ENCODE results near the gene TSPY2. TPM values are rescaled to one million over a fixed set of nuclear protein-coding genes. Genes with fewer than 3 reads are reported as not detected.
"Not testable (repeated sequence)": the region's sequence is repeated elsewhere in the genome, so short reads cannot be mapped to it uniquely, and the experiment has no call there.

The TSPY2 gene, protein sequence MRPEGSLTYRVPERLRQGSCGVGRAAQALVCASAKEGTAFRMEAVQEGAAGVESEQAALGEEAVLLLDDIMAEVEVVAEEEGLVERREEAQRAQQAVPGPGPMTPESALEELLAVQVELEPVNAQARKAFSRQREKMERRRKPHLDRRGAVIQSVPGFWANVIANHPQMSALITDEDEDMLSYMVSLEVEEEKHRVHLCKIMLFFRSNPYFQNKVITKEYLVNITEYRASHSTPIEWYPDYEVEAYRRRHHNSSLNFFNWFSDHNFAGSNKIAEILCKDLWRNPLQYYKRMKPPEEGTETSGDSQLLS
- not detected for total RNA-seq

DNA sequence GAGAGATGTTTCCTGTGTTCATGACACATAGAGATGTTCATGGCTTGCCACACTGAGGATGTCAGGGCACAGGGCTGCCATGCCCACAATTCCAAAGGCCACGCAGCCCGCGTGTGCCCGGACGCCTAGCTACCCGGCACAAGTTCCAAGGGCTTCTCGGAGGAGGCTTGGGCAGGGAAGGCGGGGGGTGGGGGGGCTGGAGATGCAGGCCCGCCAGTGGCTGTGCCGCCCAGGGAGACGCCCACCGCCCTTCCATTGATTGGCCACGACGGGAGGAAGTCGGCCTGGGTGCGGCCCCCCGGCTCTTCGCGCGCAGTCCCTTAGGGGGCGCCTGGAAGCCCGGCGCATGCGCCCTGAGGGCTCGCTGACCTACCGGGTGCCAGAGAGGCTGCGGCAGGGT, at the start of gene TSPY2:
TSPY2 (plus strand) TSS at position 301 of the 400 bp plus-strand sequence; CDS start at position 347, 46 bp downstream.
- not testable (repeated sequence) for ATAC-seq; H3K27ac Mint-ChIP-seq; DNase-seq (ENCODE audit: low spot score in 2 of 2); H3K9me3 Mint-ChIP-seq; H3K36me3 Mint-ChIP-seq

- ATAC-seq = not testable (repeated sequence)
Measured at GRCh38 chrY:6209565-6209964, 36.5 kb upstream of the TSPY2 start.

DNA sequence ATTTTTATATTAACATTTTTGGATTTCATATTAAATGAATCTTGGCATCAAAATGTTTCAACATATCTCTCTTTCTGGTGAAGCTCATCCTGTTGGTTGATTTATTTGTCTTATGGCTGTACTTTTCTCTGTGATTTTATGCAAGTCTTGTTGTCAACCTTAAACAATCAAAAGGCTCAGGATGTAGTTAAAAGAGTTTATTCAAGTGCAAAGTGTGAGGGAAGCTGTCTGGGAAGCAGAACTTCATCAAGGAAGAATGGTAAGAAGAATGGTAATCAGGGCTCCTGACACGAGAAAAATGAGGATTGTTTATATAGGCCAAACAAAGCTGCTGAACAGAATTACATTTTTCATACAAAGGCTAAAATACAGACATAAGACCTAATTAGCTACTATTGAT, 29.0 kb upstream of the TSPY2 start:
- DNase-seq (ENCODE audit: low spot score in 2 of 2); H3K36me3 Mint-ChIP-seq; H3K27ac Mint-ChIP-seq; ATAC-seq; H3K9me3 Mint-ChIP-seq: not testable (repeated sequence)

More at GRCh38 chrY:6209565-6209964, 36.5 kb upstream of the TSPY2 start:
- not testable (repeated sequence) for H3K9me3 Mint-ChIP-seq; DNase-seq (ENCODE audit: low spot score in 2 of 2); H3K27ac Mint-ChIP-seq; H3K36me3 Mint-ChIP-seq

DNA sequence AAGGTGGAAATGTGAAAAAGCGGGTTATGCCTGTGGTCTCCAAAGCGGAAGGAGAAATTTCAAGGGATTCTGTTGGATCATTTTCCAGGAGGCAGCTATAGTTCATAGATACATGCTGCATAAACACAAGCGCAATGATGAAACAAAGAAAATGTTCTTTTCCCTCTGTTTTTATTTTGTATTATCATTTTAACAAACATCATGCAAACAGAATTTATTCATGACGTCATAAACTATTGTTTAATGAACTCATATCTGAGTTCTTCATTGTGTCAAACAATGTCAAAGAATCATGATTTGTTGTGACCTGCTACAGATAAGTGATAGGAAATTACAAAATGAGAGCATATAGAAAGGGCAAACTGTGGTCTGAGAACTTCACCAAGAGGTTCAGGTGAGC, 23.8 kb downstream of the TSPY2 start:
- ATAC-seq; DNase-seq (ENCODE audit: low spot score in 2 of 2); H3K9me3 Mint-ChIP-seq; H3K27ac Mint-ChIP-seq; H3K36me3 Mint-ChIP-seq: not testable (repeated sequence)

Measured in activated naive CD4-positive, alpha-beta T cell treated with anti-CD3 and anti-CD28 coated beads, Interleukin-2, amount 50 U/mL, for 72 hours (primary cell).